ENCODE data around the gene ARFIP2. TPM values are rescaled to one million over a fixed set of nuclear protein-coding genes. Genes with fewer than 3 reads are reported as not detected.

The ARFIP2 gene
- polyA plus RNA-seq, 1 of the 3 experiments (the other 2 are of a cell fraction), result 128 TPM

- TF ChIP-seq MXI1 (IDR thresholded peaks at IDR 0.05; ENCODE audit: low read depth, low read length) (peak; percentile 53; the same call in 1 of the 2 replicates), YY1 (IDR thresholded peaks at IDR 0.05; ENCODE audit: low read depth) (no peak), CTCF (IDR thresholded peaks at IDR 0.05) (peak; percentile 65), SMC3 (IDR thresholded peaks at IDR 0.05; ENCODE audit: low read depth, low read length) (peak; percentile 71)
These were observed 42.1 kb downstream of the ARFIP2 start (continued) for GRCh38 chr11:6438979-6439571.

- no peak overlapping the region for H2AFZ ChIP-seq (ENCODE audit: low read depth)
- no peak overlapping the region for H3K4me2 ChIP-seq
- H3K9me2 ChIP-seq, result no peaks in the 10 kb centered on the region
- no peak for DNase-seq
- no peaks in the 10 kb centered on the region for H3K9me3 ChIP-seq
- no peaks in the 10 kb centered on the region for H4K20me1 ChIP-seq (ENCODE audit: insufficient read depth)
- H3F3A ChIP-seq (replicated peaks; ENCODE audit: insufficient read depth), result no peaks in the 10 kb centered on the region
- ChIA-PET POLR2A (interaction anchor here (0.6 to 2.3 kb wide), 2 partner anchors 19 to 35 kb away, joined by 3 to 9 read pairs; partner anchors contain the start of gene APBB1), CTCF (interaction anchor here (0.7 to 14.7 kb wide), 16 partner anchors 10 to 268 kb away, joined by 3 to 360 read pairs (median 7); no protein-coding TSS in a partner anchor)
- H3K79me2 ChIP-seq (ENCODE audit: insufficient read depth), result no peaks in the 10 kb centered on the region
- no peak overlapping the region for H3K4me3 ChIP-seq (ENCODE audit: low read depth in 2 of 2, low read length in 1 of 2)
- H3K27ac ChIP-seq (ENCODE audit: low read depth in 2 of 2, low read length in 1 of 2), result no peak overlapping the region
- TF ChIP-seq ELF1 (IDR thresholded peaks at IDR 0.05), result no peak
- no peak for TF ChIP-seq TAF1 (IDR thresholded peaks at IDR 0.05; ENCODE audit: borderline replicate concordance, low read depth, low read length)
- TF ChIP-seq ZBTB33 (IDR thresholded peaks at IDR 0.05; ENCODE audit: borderline replicate concordance, low read depth), result no peak
- TF ChIP-seq MAX (IDR thresholded peaks at IDR 0.05; ENCODE audit: low read depth), result no peak
- TF ChIP-seq IRF3 (IDR thresholded peaks at IDR 0.05; ENCODE audit: low read depth, low read length), result no peak
- TF ChIP-seq REST (IDR thresholded peaks at IDR 0.05; ENCODE audit: low read depth, low read length), result no peak
- no peak for TF ChIP-seq RAD21 (IDR thresholded peaks at IDR 0.05; ENCODE audit: low read length)
- TF ChIP-seq GABPA (IDR thresholded peaks at IDR 0.05; ENCODE audit: low read depth), result no peak
- TF ChIP-seq JUND (IDR thresholded peaks at IDR 0.05), result no peak
- TF ChIP-seq YY1 (IDR thresholded peaks at IDR 0.05; ENCODE audit: low read depth), result no peak
- no peak for TF ChIP-seq USF2 (IDR thresholded peaks at IDR 0.05; ENCODE audit: borderline replicate concordance, low read depth, low read length)
- TF ChIP-seq NRF1 (IDR thresholded peaks at IDR 0.05; ENCODE audit: low read depth, low read length), result no peak
- TF ChIP-seq FOXM1 (IDR thresholded peaks at IDR 0.05; ENCODE audit: low read depth), result no peak
- TF ChIP-seq GATA2 (CRISPR knock-in tag; IDR thresholded peaks at IDR 0.05), result no peak
- TF ChIP-seq FOSL2 (IDR thresholded peaks at IDR 0.05; ENCODE audit: borderline replicate concordance, low read depth), result no peak
- TF ChIP-seq SIN3A (IDR thresholded peaks at IDR 0.05; ENCODE audit: borderline replicate concordance, low read depth, low read length), result no peak
- no peak overlapping the region for H3K9ac ChIP-seq
- WGBS (ENCODE audit: low lambda C conversion rate), result 93% methylated on average over 3 of the region's 3 CpGs
- no peaks in the 10 kb centered on the region for H3K27me3 ChIP-seq (ENCODE audit: insufficient read depth)
- peaks cover 0 to 18% of the 10 kb centered on the region in 2 experiments; a peak in 1 of 4 replicates for H3K4me1 ChIP-seq (ENCODE audit: control insufficient read depth in 1 of 2, insufficient read depth in 2 of 2, low read depth in 1 of 2, low read length in 1 of 2)
- H3K36me3 ChIP-seq (replicated peaks in 1 of 2; ENCODE audit: control insufficient read depth in 1 of 2, insufficient read depth in 2 of 2, low read length in 1 of 2), result no peaks in the 10 kb centered on the region
These were observed 43.1 kb downstream of the ARFIP2 start for GRCh38 chr11:6437993-6438392.
